ENCODE results near the gene AHCYL2. TPM values are rescaled to one million over a fixed set of nuclear protein-coding genes. Genes with fewer than 3 reads are reported as not detected.

Gene AHCYL2
- polyA plus RNA-seq (2013, experiment 1 of 2; ENCODE audit: insufficient read length) = 4.6 TPM
- polyA plus RNA-seq (2013, experiment 2 of 2; ENCODE audit: insufficient read length) = 4.4 TPM

GRCh38 chr7:129224251-129225205, at the start of gene AHCYL2:
Gene AHCYL2, plus strand, starts transcription at chr7:129225030.
- peak; percentile 98 for DNase-seq

- no peak for DNase-seq
Observed at GRCh38 chr7:129176916-129177710, 47.7 kb upstream of the AHCYL2 start.

GRCh38 chr7:129184981-129185670, 39.7 kb upstream of the AHCYL2 start:
- DNase-seq = no peak

GRCh38 chr7:129186749-129187260, 38.0 kb upstream of the AHCYL2 start:
- no peak for DNase-seq

- DNase-seq = no peak
Observed at GRCh38 chr7:129187681-129188371, 37.0 kb upstream of the AHCYL2 start.

- DNase-seq = peak; percentile 61
Observed at GRCh38 chr7:129188372-129188891, 36.4 kb upstream of the AHCYL2 start, which contains the start of gene SMO. Gene SMO, plus strand, starts transcription at chr7:129188633. Its CDS starts 519 bp downstream, at chr7:129189152.

- DNase-seq = no peak
Observed at GRCh38 chr7:129188892-129189660, 35.8 kb upstream of the AHCYL2 start.

GRCh38 chr7:129189661-129190310, 35.0 kb upstream of the AHCYL2 start:
- no peak for DNase-seq

GRCh38 chr7:129191272-129191671, 33.6 kb upstream of the AHCYL2 start:
- no peak for DNase-seq

GRCh38 chr7:129193892-129194291, 30.9 kb upstream of the AHCYL2 start:
- no peak for DNase-seq

- no peak for DNase-seq
Observed at GRCh38 chr7:129197771-129198170, 27.1 kb upstream of the AHCYL2 start.

GRCh38 chr7:129199406-129199805, 25.4 kb upstream of the AHCYL2 start:
- no peak for DNase-seq

- DNase-seq = no peak
Observed at GRCh38 chr7:129202058-129202777, 22.6 kb upstream of the AHCYL2 start.

- no peak for DNase-seq
Observed at GRCh38 chr7:129203050-129203741, 21.6 kb upstream of the AHCYL2 start.

- DNase-seq = no peak
Observed at GRCh38 chr7:129205126-129205818, 19.6 kb upstream of the AHCYL2 start.

- no peak for DNase-seq
Observed at GRCh38 chr7:129205987-129206785, 18.6 kb upstream of the AHCYL2 start.

GRCh38 chr7:129208667-129209066, 16.2 kb upstream of the AHCYL2 start:
- no peak for DNase-seq

Measured in fibroblast of skin of scalp (primary cell).